OCI-LY3 (cell line): ENCODE data around the gene ADORA1.

ENCODE experiments used
- CTCF ChIP-seq: fragments of 200-600, 300-600 bp; sonication (generic); IDR thresholded peaks from 2 replicates; pipeline ENCODE4 v1.5.1; 2014; ENCODE audit warnings: antibody characterized with exemption, low read length, low read depth
- EZH2phosphoT487 ChIP-seq: fragments of 200-600 bp; shearing (Covaris generic); IDR thresholded peaks from 2 replicates; pipeline ENCODE4 v1.6.1; 2018; ENCODE audit warnings: antibody characterized with exemption, mixed run types, low read depth

- no peak for TF ChIP-seq CTCF
- no peak for TF ChIP-seq EZH2phosphoT487
These were observed 77.2 kb downstream of the ADORA1 start for GRCh38 chr1:203204756-203205155.
